ENCODE measurements around the gene DDX43.

Gene DDX43

GRCh38 chr6:73394577-73395354 lies at the start of gene DDX43:
Gene DDX43 (plus strand): TSS chr6:73394828. CDS start chr6:73394906, 78 bp downstream.
- in situ Hi-C loops (cut with MboI; ENCODE audit: low sequenced_read_pairs, unreplicated experiment) = no loop called here
- TF ChIP-seq CTCF (IDR thresholded peaks at IDR 0.05; ENCODE audit: borderline replicate concordance, control extremely low read depth, extremely low read depth, insufficient read depth, missing control alignments) = no peak
- no peak for DNase-seq (ENCODE audit: low spot score)

- in situ Hi-C loops (cut with MboI; ENCODE audit: low sequenced_read_pairs, unreplicated experiment) = loop anchor here (25.0 kb wide), 1 partner anchor 936 kb away; no protein-coding TSS in a partner anchor
- no peak for TF ChIP-seq CTCF (IDR thresholded peaks at IDR 0.05; ENCODE audit: borderline replicate concordance, control extremely low read depth, extremely low read depth, insufficient read depth, missing control alignments)
These were observed 46.0 kb upstream of the DDX43 start for GRCh38 chr6:73348550-73349204.

DNA sequence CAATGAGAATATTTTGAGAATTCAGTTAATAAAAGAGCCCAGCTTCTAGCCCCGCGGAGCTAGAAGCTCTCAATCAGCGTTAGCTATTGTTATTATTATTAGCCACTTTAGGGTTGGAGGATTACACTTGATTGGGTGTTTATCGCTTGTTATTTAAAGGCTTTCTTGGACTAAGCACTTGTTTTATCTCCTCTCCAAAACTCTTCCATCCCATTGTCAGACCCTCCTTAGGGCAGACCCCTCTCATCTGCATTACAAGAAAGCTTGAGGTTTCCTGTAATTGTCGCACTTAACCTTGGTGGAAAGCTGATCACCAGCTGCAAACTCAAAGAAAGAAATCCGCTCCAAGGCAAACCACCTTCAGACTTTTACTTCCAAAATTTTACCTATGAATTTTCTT lies 45.3 kb upstream of the DDX43 start:
- DNase-seq (ENCODE audit: low spot score) = no peak
- no peak for TF ChIP-seq CTCF (IDR thresholded peaks at IDR 0.05; ENCODE audit: borderline replicate concordance, control extremely low read depth, extremely low read depth, insufficient read depth, missing control alignments)
- in situ Hi-C loops (cut with MboI; ENCODE audit: low sequenced_read_pairs, unreplicated experiment) = loop anchor here (25.0 kb wide), 1 partner anchor 937 kb away; no protein-coding TSS in a partner anchor

More at GRCh38 chr6:73348550-73349204, 46.0 kb upstream of the DDX43 start:
- DNase-seq (ENCODE audit: low spot score) = no peak

DNA sequence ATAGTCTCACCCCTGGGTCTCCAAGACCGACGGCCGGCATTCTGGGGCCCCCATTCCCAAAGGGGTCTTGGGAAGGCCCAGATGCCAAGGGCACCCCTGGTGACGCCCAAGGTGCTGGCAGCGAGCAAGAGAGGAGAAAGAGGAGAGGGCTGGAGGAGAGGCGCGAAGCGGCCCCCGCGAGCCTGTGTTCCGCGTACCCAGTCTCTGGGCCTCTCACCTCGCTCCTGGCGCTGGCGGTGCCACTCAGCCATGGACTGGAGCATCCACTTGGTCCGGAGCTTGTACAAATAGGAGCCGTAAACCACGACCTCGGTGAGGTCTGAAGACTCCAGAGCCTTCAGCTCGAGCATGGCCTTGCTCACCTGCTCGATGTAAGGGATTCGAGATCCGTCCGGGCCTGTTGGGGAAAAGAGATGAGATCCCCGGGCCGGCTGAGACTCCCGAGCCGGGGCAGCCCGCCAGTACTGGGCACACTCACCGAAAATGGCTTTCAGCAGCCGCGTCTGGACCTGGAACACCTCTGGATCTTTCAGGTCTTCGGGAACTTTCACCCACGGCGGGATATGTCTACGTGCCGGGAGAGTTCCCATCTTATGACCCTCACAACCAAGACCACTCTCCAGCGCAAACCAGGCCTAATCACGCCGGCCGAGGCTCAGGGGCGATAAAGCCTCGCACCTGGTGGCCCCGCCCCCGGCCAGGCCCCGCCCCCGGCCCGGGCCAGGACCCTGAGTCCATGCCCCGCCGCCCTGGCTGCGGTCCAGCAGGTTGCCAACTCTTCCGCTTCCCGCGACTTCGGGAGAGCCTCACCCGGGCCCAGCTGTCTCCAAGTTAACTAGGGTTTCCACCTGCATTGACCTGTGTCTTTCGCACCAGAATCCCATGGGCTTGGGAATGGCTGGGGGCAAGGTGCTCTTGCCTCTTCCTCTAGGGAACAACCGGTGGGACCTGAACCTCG lies 40.7 kb upstream of the DDX43 start, which contains the start of gene DPPA5:
TSS of gene DPPA5 (minus strand) at position 641 of the 958 bp plus-strand sequence. CDS start at position 590, 51 bp downstream.
- in situ Hi-C loops (cut with MboI; ENCODE audit: low sequenced_read_pairs, unreplicated experiment) = no loop called here
- TF ChIP-seq CTCF (IDR thresholded peaks at IDR 0.05; ENCODE audit: borderline replicate concordance, control extremely low read depth, extremely low read depth, insufficient read depth, missing control alignments) = no peak
- no peak for DNase-seq (ENCODE audit: low spot score)

- in situ Hi-C loops (cut with MboI; ENCODE audit: low sequenced_read_pairs, unreplicated experiment) = no loop called here
These were observed 32.3 kb upstream of the DDX43 start, which contains the start of gene KHDC3L for GRCh38 chr6:73362358-73362757. Gene KHDC3L (plus strand): TSS chr6:73362658. CDS start chr6:73362730, 72 bp downstream.

More at GRCh38 chr6:73362358-73362757, 32.3 kb upstream of the DDX43 start, which contains the start of gene KHDC3L:
- no peak for TF ChIP-seq CTCF (IDR thresholded peaks at IDR 0.05; ENCODE audit: borderline replicate concordance, control extremely low read depth, extremely low read depth, insufficient read depth, missing control alignments)
- no peak for DNase-seq (ENCODE audit: low spot score)

All from GM13976 (cell line).